Measurements from ENCODE around the gene SLC25A33.
"Not testable (repeated sequence)": the region's sequence is repeated elsewhere in the genome, so short reads cannot be mapped to it uniquely, and the experiment has no call there.

SLC25A33 gene

GRCh38 chr1:9602794-9603167 lies 63.5 kb downstream of the SLC25A33 start:
- no peak for DNase-seq

- no peak for DNase-seq
Measured at GRCh38 chr1:9603307-9603706, 64.0 kb downstream of the SLC25A33 start.

- no peak for DNase-seq
Measured at GRCh38 chr1:9603766-9604753, 64.8 kb downstream of the SLC25A33 start.

GRCh38 chr1:9604836-9605235 lies 65.6 kb downstream of the SLC25A33 start:
- no peak for DNase-seq

- DNase-seq = no peak
Measured at GRCh38 chr1:9605946-9606455, 66.7 kb downstream of the SLC25A33 start.

GRCh38 chr1:9606458-9606857 lies 67.2 kb downstream of the SLC25A33 start:
- no peak for DNase-seq

GRCh38 chr1:9606948-9607347 lies 67.7 kb downstream of the SLC25A33 start:
- no peak for DNase-seq

- DNase-seq = no peak
Measured at GRCh38 chr1:9607352-9607751, 68.1 kb downstream of the SLC25A33 start.

- no peak for DNase-seq
Measured at GRCh38 chr1:9609998-9610397, 70.7 kb downstream of the SLC25A33 start.

GRCh38 chr1:9610548-9610947 lies 71.3 kb downstream of the SLC25A33 start:
- DNase-seq = no peak

GRCh38 chr1:9611716-9612115 lies 72.5 kb downstream of the SLC25A33 start:
- no peak for DNase-seq

GRCh38 chr1:9612162-9612845 lies 73.0 kb downstream of the SLC25A33 start:
- DNase-seq = no peak

GRCh38 chr1:9612871-9613624 lies 73.8 kb downstream of the SLC25A33 start:
- DNase-seq = no peak

- no peak for DNase-seq
Measured at GRCh38 chr1:9613625-9614299, 74.5 kb downstream of the SLC25A33 start.

GRCh38 chr1:9615316-9616063 lies 76.2 kb downstream of the SLC25A33 start:
- peak; percentile 62 for DNase-seq

GRCh38 chr1:9618909-9619679 lies 79.8 kb downstream of the SLC25A33 start:
- DNase-seq = no peak

- no peak for DNase-seq
Measured at GRCh38 chr1:9621032-9621431, 81.8 kb downstream of the SLC25A33 start.

GRCh38 chr1:9624081-9624480 lies 84.8 kb downstream of the SLC25A33 start:
- no peak for DNase-seq

- DNase-seq = not testable (repeated sequence)
Measured at GRCh38 chr1:9625030-9625429, 85.8 kb downstream of the SLC25A33 start.

- peak; percentile 40 for DNase-seq
Measured at GRCh38 chr1:9626201-9626608, 86.9 kb downstream of the SLC25A33 start.
